Pancreas (tissue), 10 donors: ENCODE measurements around the gene SLC25A24. TPM values are rescaled to one million over a fixed set of nuclear protein-coding genes. Genes with fewer than 3 reads are reported as not detected.
A peak's percentile ranks its signal among the peaks of the same experiment; 100 is the strongest.
"Not testable (repeated sequence)": the region's sequence is repeated elsewhere in the genome, so short reads cannot be mapped to it uniquely, and the experiment has no call there.

Source experiments
- ATAC-seq, 4 donors: fragments of 200-7000 bp; cut with Tn5 transposase; one replicate each; pipeline versions ENCODE4 v1.8.0 to v1.9.1; 2020; ENCODE audit warnings: mild to moderate bottlenecking in 4 of 4, moderate library complexity in 4 of 4
- DNase-seq, 6 donors: peaks; one replicate each; pipeline ENCODE4 v3.0.0-alpha.2; 2020
- FAIRE-seq: peaks from 2 replicates; lab custom pipeline; 2012; peaks lifted over from hg19 to GRCh38; lab: Jason Lieb, UNC
- H3K27ac ChIP-seq, 4 donors: fragments of 200-600 bp; sonication (generic); 1 replicate in 3 of 4; 2 replicates in 1 of 4; pipeline versions ENCODE4 v1.5.0 to v1.8.0; 2020
- H3K27me3 ChIP-seq, 4 donors: fragments of 200-600 bp; one replicate each; pipeline ENCODE4 v1.8.0; 2021
- H3K36me3 ChIP-seq, 3 donors: fragments of 200-600 bp; sonication (generic) in 1 of 3; one replicate each; pipeline versions ENCODE4 v1.5.0 to v1.8.0; 2020 to 2021
- H3K4me1 ChIP-seq, 3 donors: fragments of 200-600 bp; one replicate each; pipeline ENCODE4 v1.8.0; 2021
- H3K4me3 ChIP-seq, 4 donors: fragments of 200-600 bp; sonication (generic) in 2 of 4; one replicate each; pipeline versions ENCODE4 v1.5.0 to v1.8.0; 2020 to 2021
- H3K9me3 ChIP-seq, 4 donors: fragments of 200-600 bp; one replicate each; pipeline ENCODE4 v1.8.0; 2021
- WGBS, 2 donors: extraction: QIAGEN DNeasy Blood & Tissue Kit; methylation state at CpG; one replicate each; pipeline ENCODE4 v1.1.7; 2013; 5-methylcytosine and 5-hydroxymethylcytosine counted together
- intact Hi-C, 3 donors: fragments of 100-400 bp; cut with DNase I; formaldehyde crosslinking; loops; one replicate each; pipeline versions ENCODE4 v1.11.1 to v1.14.2; 2022
- polyA plus RNA-seq, 2 donors: library from polyadenylated mRNA; stranded (reverse); fragments of 200-250 nt; gene quantifications; one replicate each; pipeline ENCODE4 v1.2.3, GENCODE V29; 2013
- total RNA-seq, 6 donors: library from RNA; stranded (reverse); fragmentation: NEBNext Ultra II Directional in 4 of 6; extraction: Animal tissue kit (Norgen Biotek cat#: 25700) in 4 of 6; gene quantifications; one replicate each; pipeline versions ENCODE4 v1.2.1 to v1.2.4, GENCODE V29; 2021 to 2023
- TF ChIP-seq, protein P1 (sequence below), 4 donors: fragments of 200-600 bp; sonication (generic) in 3 of 4; IDR thresholded peaks; one replicate each; pipeline versions ENCODE4 v1.5.0 to v1.8.0; 2021; ENCODE audit warnings: antibody characterized with exemption in 4 of 4
- donor health status: healthy with polysubstance abuse.
- donor health status: DM: no; HTN: no; CAD: no; lungs with moderate emphysema.
- donor health status: DM: no; HTN: no; CAD: no.
- donor health status: control.
- donor health status: control.
- donor health status: Bipolar disorder and iron deficiency.
- donor health status: DM: yes; HTN: yes; CAD: no.
- donor health status: DM: no; HTN: no; CAD: no.
- donor health status: DM: no; HTN: no; CAD: no.
- donor health status: DM: yes; HTN: yes; CAD: no.

SLC25A24 gene
- total and polyA plus RNA-seq, 8 donors = 3.3 to 16.9 (median 7.3) TPM

DNA sequence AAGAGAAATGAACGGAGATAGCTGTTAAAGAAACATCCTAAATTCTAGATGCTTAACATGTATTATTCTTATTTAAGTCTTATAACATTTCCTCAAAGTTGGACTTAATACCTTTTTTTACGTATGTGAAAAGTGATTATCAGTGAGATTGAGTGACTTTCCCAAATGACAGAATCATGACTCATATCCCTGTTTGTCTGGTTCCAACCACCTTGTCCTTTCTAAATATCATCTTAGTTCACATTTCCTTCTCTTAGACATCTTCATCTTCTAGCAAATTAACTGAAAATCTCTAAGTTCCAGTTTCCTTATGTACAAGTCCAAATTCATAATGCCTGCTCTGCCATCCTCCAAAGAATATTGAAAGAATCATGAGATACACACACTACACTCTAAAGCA lies 16.9 kb upstream of the SLC25A24 start:
- ATAC-seq, DNase-seq, H3K36me3 ChIP-seq, H3K27ac ChIP-seq, H3K4me1 ChIP-seq, intact Hi-C loops, H3K27me3 ChIP-seq, H3K9me3 ChIP-seq, H3K4me3 ChIP-seq, FAIRE-seq: not testable (repeated sequence)
- WGBS, 2 donors = 38 to 40% methylated on average over 2 of the region's 2 CpGs

DNA sequence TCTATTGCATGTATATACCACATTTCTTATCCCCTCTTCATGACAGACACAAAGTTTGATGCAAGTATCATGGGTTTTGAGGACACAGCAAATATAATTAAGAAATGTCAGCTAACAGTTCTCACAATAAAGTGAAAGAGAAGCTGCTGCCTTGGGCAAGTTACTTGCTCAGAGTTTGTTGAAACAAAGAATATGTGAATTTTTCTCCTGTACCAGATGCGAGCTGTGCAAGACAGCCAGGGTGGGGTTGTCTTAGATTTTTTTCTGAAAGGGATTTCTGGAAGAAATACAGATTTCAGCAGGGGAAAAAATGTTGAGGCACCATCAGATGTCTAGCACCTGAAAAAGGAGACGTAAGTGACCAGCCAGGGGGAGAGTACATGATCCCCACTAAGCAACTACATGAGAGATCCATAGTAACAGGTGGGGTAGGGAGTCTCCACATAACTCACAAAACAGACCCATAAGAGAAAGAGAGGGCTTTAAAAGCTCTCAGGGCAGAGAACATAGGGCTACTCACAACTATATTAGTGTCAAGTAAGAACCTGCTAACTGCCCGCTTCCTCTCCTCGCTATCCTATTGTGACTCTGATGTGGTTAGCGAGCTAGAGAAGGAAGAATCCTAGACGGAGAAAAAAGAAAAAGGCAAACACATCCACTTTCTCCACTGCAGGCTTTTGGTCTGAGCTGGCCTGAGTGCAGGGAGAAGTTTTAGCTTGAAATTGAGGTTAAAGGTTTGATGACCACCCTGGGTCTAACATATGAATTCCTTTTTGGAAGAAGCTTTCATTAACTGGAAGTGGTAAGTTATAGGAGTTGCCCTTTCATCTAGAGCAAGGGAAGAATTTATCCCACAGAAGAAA lies 16.1 kb upstream of the SLC25A24 start:
- 65 to 77% methylated on average over 6 of the region's 6 CpGs for WGBS, 2 donors

DNA sequence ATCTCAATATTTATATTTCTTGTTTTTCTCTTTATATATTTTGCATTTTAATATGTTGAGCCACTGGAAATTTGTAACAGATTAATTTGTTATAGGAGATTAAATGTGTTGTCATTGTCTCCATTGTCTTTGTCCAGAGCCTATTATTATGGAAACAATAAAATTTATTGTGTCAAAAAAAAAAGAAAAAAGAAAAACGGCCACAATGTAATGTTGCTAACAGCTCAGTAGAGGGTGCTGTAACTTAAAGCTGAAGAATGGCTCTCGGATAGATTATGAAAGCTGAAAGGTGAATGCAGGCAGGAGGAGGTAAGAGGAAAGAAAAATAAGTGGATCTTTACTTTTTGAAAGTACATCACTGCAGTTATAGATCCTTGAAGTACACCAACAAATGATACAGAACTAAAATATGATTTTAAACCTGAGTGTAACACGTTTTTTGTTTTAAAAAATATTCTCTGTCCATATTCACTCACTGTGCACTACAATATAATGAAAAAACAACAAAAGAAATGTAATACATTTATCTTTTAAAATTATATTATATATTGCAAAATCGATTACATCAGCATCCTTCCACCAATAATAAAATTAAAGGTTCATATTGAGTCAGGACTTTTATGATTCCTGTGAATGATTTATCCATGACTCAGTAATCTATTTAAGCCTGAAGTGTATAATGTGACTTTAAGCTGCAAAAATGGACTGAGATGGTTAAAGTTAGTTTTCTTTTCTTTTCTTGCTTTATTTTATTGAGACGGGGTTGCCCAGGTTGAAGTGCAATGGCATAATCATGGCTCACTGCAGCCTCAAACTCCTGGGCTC lies 14.7 kb upstream of the SLC25A24 start:
- H3K4me3 ChIP-seq, H3K36me3 ChIP-seq, intact Hi-C loops, DNase-seq, H3K27ac ChIP-seq, H3K4me1 ChIP-seq, H3K9me3 ChIP-seq: not testable (repeated sequence)
- WGBS, 2 donors = 5 to 9% methylated on average over 4 of the region's 5 CpGs
- H3K27me3 ChIP-seq = peaks cover 0 to 13% (median 1%) of the 10 kb centered on the region in 4 donors
- peak in 3 of 4 donors; percentile 78 to 90 (median 83) for ATAC-seq
- peak; percentile 97 for FAIRE-seq
- TF ChIP-seq, protein P1, sequence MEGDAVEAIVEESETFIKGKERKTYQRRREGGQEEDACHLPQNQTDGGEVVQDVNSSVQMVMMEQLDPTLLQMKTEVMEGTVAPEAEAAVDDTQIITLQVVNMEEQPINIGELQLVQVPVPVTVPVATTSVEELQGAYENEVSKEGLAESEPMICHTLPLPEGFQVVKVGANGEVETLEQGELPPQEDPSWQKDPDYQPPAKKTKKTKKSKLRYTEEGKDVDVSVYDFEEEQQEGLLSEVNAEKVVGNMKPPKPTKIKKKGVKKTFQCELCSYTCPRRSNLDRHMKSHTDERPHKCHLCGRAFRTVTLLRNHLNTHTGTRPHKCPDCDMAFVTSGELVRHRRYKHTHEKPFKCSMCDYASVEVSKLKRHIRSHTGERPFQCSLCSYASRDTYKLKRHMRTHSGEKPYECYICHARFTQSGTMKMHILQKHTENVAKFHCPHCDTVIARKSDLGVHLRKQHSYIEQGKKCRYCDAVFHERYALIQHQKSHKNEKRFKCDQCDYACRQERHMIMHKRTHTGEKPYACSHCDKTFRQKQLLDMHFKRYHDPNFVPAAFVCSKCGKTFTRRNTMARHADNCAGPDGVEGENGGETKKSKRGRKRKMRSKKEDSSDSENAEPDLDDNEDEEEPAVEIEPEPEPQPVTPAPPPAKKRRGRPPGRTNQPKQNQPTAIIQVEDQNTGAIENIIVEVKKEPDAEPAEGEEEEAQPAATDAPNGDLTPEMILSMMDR (IDR thresholded peaks at IDR 0.05) = peak in 3 of 4 donors; percentile 33 to 53 (median 41)

More for the DNA sequence above, 16.1 kb upstream of the SLC25A24 start:
- H3K9me3 ChIP-seq, FAIRE-seq, ATAC-seq, DNase-seq, H3K4me1 ChIP-seq, H3K4me3 ChIP-seq, H3K27ac ChIP-seq, H3K36me3 ChIP-seq, intact Hi-C loops, H3K27me3 ChIP-seq: not testable (repeated sequence)

DNA sequence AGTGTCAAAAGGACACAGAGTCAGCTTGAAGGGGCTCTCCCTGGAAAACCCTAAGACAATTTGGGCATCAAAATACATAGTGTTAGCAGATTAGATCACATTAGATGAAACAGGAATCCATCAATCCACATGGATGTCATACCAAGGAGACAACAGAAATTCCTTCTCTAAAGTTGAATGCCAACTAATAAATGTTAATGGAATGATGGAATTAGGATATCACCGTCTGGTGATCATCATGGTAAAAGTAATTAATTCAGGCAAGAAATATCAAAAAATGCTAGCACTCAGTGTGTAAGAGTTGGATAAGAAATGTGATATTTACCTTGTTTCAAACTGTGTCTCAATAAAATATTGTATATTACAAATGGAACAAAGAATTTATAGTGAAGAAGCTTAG lies 10.9 kb upstream of the SLC25A24 start:
- Histone ChIP-seq H3K27me3 (peaks cover 0 to 13% (median 1%) of the 10 kb centered on the region in 4 donors), H3K4me1 (no peaks in the 10 kb centered on the region), H3K27ac (no peak overlapping the region), H3K36me3 (no peaks in the 10 kb centered on the region), H3K9me3 (no peaks in the 10 kb centered on the region), H3K4me3 (no peak overlapping the region)
- ATAC-seq = no peak
- no peak for DNase-seq
- TF ChIP-seq, protein P1 (IDR thresholded peaks at IDR 0.05) = no peak
- WGBS, 2 donors = 54 to 76% methylated on average over 1 of the region's 1 CpG
- FAIRE-seq = no peak
- intact Hi-C loops = no loop called here

DNA sequence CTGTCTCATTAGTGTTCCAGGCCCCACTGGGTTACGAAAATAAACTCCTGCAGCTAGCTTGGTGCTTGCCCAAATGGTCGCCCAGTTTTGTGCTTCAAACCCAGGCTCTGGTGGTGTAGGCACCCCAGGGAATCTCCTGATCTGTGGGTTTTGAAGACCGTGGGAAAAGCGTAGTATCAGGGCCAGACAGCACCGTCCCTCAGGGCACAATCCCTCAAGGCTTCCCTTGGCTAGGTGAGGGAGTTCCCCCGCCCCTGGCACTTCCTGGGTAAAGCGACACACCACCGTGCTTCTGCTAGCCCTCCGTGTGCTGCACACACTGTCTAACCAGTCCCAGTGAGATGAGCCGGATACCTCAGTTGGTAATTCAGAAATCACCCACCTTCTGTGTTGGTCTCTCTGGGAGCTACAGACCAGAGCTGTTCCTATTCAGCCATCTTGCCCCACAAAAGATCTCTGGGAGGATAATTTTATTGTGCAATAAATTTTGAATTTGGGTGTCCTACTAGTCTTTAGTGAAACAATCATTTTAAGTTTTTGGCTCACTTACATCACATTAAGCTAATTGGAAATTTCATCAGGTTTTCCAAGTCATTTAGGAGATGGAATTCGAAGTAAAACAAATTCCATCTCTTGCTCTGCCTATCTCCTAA lies 9.4 kb upstream of the SLC25A24 start:
- TF ChIP-seq, protein P1 (IDR thresholded peaks at IDR 0.05) = no peak
- no peaks in the 10 kb centered on the region for H3K4me1 ChIP-seq
- H3K27ac ChIP-seq = no peak overlapping the region
- no peak overlapping the region for H3K4me3 ChIP-seq
- H3K9me3 ChIP-seq = no peaks in the 10 kb centered on the region
- no peak for FAIRE-seq
- no peak for DNase-seq
- 59 to 68% methylated on average over 11 of the region's 11 CpGs for WGBS, 2 donors
- ATAC-seq = no peak
- peaks cover 0 to 13% (median 1%) of the 10 kb centered on the region in 4 donors for H3K27me3 ChIP-seq
- H3K36me3 ChIP-seq = no peaks in the 10 kb centered on the region
- intact Hi-C loops = no loop called here
